SHP77 (cell line): Measurements from ENCODE around the gene RNASE9.
"Not testable (repeated sequence)": the region's sequence is repeated elsewhere in the genome, so short reads cannot be mapped to it uniquely, and the experiment has no call there.

Source experiments
- DNase-seq, 2 experiments: peaks; one replicate each; lab custom pipeline; 2025; lab: John Stamatoyannopoulos, UW

The RNASE9 gene

DNA sequence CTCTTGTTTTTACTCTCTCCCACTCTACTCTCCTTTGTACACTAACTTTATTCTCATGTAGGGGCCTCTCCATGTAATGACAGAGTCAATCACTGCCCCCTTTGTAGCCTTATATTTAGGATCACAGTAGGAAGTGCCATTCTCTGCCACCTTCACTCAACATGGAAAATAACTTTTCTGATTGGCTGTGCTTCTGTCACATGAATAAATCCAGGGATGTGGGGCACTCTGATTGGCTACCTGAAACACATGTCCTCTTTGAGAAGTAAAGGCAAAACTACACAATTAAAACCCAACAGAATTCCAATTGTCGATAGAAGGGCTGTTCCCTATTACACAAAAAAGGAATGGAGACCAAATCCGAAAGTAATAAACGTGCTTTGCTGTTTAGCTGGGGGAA is at the start of gene RNASE9:
Gene RNASE9 (minus strand): TSS at position 87 of the 400 bp plus-strand sequence.
- DNase-seq, result no peak

DNA sequence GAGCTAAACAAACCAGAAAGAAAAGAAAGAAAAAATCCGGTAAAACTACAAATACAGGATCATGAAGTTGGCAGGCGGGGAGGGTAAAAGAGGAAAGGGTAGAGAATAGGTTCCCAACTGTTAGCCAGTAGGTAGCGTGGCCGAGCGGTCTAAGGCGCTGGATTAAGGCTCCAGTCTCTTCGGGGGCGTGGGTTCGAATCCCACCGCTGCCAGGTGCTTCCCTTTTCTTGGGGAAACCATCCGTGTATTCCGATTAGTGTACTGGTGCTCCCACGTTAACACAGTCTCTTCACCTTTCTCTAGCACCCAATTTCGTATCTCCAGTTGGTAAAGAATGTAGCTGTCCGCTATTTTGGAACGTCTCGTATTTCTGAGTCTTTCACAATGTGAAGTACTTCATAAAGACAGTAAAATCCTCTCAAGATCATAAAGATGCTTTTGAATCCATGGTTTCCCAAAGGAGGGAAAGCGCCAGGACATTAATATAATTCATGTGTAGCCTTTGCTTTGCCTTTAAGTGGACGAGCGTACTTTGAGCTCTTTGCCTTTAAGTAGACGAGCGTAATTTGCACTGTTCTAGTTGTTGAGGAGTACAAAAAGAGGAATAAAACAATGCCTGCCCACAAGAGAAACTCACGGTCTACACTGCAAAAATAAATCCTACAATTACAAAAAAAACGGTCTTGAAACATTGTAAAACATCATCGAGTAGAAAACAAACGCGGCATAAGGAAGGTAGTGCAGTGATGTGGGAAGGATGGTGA is 49.3 kb upstream of the RNASE9 start:
- DNase-seq, result peak; percentile 83 to 92

DNA sequence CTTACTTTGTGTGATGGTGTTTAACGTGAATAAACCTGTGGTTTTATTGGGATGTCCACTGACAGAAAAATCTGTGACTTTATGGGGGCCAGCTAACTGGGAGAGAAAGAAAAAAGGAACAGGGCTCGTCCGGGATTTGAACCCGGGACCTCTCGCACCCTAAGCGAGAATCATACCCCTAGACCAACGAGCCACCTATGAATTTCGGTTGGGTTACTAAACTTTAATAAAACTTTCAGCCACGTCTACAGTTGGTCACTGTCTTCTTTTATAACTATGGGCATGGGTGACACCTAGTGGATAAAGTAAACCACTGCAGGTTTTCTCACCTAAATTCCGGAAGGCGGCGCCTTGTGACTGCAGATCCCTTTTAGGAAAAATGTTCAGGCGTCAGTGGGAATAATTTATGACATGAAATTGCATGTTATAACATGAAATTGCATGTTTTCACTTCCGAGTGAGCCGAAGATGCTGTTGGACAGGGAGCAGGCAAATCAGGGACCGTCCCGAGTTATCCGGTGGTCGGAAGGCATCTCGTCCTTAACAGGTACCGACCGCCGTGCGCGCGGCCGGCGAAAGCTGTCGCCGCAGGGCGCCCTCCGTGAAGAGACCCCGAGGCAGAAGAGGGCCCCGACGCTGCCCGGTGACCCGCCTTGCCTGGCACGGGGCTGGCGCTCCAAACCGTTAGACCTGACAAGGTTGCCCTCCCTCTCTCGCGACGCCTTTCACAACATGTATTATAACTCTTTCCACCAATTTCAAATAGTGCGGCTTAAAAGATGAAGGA is 48.6 kb upstream of the RNASE9 start:
- DNase-seq, result peak; percentile 87 to 88

DNA sequence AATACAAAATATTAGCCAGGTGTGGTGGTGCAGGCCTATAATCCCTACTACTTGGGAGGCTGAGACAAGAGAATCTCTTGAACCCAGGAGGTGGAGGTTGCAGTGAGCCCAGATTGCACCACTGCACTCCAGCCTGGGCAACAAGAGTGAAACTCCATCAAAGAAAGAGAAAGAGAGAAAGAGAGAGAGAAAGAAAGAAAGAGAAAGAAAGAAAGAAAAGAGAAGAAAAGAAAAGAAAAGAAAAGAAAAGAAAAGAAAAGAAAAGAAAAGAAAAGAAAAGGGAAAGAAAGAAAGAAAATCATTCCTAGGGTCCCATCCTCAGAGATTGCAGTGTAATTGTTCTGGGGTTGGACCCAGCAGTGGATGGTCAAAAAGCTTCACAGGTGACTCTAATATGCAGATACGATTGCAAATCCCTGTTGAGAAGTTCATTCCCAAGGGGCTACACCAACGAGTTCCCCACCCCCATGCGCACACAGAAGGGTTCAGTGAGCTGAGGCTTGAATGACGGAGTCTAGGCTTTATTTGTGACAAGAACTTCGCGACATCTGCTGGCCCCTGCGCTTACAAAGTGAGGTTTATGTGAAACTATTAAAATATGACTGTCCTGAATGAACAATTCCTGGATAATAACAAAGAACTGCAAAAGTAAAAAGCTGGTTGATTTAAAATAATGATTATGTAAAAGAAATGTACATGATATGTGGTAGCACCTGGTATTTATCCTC is 47.7 kb upstream of the RNASE9 start:
- DNase-seq, result no peak

DNA sequence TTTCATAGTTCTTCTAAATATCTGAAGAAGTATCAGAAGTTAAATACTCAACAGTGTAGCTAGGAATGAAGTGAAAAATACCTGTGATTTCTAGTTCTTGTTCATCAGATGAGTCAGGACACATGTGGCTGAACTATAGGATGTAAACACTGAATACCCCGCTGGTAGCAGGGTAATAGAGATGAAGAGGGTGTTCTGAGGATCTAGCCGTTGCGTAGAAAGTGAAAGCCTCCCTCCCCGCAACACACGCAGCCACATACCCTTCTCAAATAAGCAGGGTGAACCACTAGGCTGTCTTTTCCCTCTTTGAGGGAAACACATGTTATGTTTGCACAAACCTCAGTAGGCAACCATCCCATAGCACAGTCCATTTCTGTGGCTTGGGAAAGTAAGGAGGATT is 46.8 kb upstream of the RNASE9 start:
- no peak for DNase-seq

DNA sequence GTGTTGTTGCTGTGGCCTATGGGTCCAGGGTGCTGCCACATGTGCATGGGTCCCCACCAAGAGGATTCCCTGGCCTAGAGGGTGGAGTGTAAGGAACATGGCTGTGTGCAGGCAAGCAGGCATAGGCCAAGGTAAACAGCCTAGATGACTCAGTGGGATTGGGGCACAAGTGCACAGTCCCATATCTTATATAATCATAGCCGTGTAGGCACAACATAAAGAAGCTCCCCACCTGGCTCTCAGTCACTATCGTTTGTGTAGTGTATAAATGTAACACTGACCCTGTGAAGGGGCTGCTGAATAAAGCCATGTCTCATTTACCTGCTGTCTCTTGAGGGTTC is 46.0 kb upstream of the RNASE9 start:
- no peak for DNase-seq

DNA sequence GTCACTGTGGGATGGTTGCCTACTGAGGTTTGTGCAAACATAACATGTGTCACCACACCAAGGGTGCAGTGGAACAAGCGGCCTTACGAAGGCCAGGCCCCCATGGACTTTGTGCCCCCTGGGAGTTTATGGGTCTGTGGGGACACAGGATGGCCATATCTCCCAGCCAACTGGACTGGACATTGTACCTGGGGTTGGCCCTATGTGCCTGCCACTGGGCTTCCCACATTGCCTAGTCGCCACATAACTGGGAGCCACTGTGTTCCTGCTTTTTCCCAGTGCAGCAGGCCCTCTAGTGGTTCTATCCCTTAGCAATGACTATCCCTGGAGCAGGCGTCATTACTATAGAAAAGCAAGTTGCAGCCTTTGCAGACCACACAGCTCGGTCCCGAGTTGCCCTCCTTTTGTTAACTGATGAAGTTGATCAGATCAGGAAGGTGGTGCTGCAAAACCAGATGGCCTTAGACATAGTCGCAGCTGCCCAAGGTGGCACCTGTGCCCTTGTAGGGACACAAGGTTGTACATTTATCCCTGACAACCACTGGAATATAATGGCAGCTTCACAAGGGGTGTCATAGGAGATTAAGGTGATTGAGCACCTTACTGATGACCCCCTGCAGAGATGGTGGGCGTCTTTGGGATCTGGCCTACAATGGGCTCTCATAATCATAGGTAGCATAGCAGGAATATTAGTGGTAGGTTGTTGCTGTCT is 45.5 kb upstream of the RNASE9 start:
- peak; percentile 73 to 82 for DNase-seq

DNA sequence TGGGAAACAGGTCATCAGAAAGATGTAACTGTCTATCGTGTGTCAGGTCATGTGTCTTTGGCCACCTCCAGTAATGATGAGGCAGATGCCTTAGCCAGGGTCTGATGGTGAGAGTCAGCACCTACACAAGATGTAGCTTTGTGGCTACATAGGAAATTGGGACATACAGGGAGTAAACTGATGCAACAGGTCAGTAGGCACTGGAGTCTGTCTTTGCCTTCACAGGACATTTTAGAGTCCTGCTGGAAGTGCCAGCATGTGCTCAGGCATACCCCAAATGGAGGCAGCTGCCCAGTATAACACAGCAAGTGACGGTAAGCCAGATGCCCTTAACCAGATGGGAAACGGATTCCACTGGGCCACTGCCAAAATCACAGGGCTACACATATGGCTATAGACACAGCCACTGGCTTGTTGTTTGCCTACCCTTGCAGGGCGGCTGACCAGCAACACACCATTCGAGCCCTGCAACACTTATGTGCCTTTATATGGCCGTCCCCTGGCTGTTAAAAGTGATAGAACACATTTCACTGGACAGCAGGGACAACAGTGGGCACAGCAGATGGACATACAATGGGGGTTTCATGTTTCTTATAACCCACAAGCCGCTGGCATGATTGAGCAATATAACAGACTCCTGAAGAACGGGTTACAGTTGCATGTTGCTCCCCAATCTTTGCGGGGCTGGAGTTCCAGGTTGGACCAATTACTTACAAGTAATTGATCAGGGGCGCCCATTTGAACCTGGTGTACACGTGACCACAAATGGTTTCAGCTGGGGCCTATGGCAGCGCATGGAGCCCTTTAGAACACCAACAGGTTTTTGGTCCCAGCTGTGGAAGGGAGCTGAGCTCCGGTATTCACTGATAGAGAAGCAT is 43.2 kb upstream of the RNASE9 start:
- peak in 1 of 2 experiments; percentile 38 for DNase-seq

DNA sequence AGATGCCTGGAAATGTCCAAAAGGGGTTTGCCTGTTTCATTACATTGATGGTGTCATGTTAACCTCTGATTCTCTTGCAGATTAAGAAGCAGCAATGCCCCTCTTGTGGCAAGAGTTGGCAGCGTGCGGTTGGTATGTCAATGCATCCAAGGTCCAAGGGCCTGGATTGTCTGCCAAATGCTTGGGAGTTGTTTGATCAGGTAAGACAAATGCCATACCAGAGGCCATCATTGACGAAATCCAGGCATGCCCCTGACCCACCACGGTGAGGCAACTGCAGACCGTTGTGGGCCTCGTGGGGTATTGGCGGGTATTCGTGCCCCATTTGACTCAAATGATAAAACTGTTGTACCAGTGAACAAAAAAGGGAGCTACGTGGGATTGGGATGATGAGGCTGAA is 41.7 kb upstream of the RNASE9 start:
- DNase-seq, result no peak

DNA sequence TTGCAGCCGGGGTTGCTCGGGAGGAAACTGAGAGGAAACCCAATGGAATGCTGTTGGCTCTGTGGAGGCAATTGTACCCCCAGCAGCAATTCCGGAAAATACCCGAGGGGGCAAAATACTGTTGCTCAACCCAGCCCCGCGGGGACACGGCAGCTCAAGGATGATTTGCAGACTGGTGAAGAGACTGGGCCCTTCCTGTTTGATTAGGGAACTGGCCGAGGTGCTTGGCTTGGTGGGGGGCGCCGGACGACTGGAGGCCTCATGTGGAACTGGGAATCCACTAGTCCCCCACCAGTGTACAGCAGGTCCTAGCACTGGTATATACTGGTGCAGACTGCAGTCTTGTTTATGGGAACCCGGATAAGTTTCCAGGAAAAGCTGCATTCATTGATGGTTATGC is 40.7 kb upstream of the RNASE9 start:
- no peak for DNase-seq

DNA sequence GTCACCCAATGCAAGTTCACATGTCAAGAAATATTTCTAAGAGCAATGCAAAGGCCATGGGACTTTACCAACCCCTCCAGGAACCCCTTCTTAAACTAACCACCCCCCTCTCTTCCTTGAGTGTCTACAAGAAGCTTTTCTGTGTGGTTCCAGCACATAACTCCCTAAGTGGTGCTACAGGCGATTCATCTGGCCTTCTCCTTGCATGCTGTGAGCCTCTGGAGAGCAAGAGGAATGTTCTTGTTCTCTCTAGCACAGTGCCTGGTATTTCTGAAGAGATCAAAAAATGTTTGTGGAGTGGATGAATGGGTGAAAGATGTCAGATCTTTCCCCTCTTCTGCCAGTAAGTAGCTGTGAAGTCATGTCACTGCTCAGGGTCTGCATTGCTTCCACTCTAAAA is 36.3 kb upstream of the RNASE9 start:
- DNase-seq, result no peak

DNA sequence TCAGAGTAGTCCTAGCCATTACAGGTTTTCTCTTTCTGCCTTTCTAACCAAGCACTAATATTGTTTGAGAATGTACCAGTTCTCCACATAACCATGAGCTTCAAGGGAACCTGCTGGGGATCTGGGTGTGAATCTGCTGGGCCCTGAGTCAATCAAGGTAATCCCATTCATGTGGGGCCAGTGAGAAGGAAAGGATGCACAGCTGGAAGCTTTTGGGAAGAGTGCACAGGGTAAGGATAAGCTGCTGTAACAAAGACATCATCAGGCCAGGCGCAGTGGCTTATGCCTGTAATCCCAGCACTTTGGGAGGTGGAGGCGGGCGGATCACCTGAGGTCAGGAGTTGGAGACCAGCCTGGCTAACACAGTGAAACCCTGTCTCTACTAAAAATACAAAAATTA is 34.9 kb upstream of the RNASE9 start:
- not testable (repeated sequence) for DNase-seq

DNA sequence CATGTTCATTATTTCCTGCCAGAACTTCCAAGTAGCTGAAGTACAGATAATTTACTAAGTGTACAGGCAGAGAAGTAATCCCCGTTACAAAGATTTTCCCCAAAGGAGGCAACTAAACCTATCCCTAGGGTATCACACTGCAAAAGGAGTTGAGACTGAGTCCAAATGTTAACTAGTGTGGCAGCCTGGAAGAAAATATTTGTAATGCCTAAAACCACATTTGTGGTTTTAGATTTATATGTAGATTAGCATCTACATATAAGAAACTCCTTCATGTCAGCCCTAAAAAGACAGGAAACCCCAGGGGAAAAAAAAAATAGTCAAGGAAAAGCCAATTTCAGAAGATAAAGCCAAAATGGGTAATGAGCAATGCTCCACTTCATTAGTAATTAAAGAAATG is 31.7 kb upstream of the RNASE9 start:
- DNase-seq, result no peak

DNA sequence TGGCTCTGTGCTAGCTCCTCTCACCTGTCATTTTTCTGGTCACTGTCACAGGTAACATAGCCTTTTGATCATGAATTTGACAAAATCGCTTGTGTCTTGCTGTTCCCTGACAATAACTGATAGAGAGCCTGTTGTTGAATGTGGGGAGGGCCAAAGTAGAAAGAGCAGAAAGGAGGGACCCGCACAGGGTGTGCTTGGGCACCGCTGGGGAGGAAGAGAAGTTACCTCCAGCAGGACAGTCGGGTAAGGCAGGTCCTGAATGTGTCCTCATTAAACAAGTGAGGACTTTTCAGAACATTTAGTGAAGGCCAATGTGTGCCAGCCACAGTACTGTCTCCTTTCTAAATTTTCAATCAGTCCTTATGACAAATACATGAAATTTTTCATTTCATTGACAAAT is 30.4 kb upstream of the RNASE9 start, which contains the start of gene RNASE12:
Gene RNASE12 (minus strand): TSS at position 142 of the 400 bp plus-strand sequence. CDS start 653 bp downstream, outside the sequence.
- DNase-seq, result no peak

DNA sequence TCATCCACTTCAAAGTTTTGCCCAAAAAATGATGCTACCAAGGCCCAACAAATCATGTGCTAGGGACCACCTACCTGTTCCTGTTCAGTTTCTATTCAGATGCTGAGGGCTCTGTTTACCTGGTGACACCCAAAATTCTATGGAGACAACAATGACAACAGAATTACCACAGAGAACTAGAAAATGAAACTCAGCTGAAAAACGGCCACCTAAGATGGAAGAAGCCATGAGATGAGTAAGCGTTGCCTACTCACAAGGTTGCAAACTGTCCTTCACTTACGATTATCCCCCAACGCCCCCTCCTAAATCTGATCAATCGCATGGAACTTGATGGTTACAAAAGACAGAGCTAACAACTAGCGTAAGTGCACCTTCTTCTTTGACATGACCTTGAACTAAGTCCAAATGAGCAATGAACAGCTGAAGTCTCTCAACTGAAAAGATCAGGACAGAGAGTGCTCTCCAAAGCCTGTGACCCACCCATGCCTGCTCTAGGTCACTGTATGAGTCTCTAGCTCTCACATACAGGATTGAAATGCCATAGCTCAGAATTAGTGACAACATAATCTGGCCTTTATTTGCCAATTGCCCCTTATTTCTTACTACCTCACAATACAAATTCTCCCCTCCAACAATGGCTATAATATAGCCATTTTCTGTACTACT is 26.8 kb upstream of the RNASE9 start, which contains the start of gene RNASE11:
Gene RNASE11 (minus strand): TSS at position 513 of the 666 bp plus-strand sequence.
- no peak for DNase-seq

DNA sequence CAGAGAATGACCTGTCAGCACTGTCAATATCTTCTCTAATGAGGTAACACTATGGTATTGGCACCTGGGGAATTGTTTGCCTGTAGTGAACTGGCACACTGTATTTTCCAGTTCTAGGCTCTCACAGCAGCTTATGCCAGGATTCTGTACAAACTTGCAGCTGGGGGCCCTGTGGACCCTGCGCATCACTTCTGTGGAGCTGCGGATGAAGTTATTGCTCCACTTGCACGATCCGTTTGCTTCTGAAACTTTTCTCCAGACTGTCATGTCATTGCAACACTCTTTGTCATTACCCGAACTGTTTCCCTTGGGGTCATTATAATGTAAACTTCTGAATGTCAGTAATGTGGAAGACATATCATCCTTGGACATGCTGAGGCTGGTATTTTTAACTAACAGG is 23.1 kb upstream of the RNASE9 start:
- no peak for DNase-seq

DNA sequence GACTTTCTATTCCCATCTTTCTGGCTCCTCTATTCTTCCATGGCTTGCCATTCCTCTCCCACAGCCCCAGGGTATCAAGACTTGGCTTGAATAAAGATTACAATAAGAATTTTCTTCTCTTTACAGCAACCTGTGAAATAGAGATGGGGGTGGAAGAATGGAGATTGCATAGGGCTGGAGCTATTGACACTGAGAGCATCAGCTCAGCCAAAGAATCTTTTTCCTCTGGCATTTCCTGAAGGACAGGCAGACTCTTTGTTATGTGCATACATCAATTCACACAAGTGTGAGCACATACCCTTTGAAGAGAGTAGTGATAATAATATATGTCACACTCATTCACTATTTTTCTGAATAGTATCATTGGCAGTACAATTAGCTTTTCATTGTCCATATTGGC is 22.3 kb upstream of the RNASE9 start:
- no peak for DNase-seq

DNA sequence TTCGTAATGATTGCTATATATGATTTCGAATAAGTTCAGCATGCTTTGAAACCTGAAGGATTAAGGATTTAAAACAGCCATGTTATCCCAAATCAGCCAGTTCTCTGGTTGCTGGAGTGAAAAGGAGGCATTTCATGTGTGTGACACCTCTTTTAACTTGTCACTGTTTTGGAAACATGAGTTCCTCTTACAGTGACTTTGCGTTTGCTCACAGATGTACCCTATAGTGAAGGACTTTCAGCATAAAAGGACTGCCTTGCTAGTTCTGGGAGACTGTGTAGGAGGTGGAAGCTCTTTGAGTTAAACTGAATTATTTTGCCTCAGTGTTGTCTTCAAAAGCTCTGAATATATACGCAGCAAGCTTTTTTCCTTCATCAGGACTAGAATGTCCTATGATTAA is 19.4 kb upstream of the RNASE9 start:
- DNase-seq, result no peak

DNA sequence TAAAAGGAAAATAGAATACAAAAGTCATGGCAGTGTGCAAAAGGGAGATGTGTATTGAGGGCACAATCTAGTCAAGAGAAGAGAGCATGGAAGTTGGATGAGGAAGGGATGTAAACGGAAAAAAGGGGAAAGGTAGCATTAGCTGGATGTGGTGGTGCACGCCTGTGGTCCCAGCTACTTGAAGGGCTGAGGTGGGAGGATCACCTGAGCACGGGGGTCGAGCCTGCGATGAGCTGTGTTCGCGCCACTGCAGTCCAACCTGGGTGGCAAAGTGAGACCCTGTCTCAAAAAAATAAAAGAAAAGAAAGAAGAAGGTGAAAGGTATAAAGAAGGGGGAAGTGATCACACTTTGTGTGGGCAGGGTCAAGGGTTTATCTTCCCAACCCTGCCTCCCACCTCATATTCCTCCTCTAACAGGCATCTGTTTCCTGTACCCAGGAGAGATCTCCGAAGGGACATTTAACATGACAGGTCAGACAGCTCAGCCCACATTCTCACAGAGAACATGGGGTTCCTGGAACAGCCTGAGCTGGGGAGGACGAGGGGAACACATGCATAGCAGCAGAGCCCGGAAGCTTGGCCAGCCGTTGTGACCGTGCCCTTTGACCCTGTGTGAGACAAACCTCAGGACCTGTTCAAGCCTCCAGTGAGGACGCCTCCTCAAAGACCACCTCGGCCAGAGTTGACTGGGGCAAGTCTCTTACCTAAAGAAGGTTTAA is 18.1 kb upstream of the RNASE9 start:
- no peak for DNase-seq

DNA sequence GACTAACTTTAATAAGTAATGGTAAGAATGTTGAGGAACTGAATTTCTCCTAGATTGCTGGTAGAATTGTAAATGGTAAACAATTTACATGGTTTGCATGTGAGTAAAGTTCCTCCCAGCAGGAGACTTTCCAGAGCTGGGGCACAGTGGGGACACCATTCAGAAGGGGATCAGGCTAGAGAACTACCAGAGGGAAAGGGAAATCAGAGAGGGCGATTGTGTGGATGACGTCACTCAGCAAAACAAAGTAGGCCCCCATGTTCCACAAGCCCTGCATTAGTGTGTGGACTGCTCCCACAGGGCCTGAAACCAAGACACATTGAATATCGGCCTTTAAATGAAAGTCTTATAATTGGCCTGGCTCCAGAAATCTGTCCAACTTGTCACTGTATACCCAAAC is 17.5 kb upstream of the RNASE9 start:
- no peak for DNase-seq
